Right ventricle myocardium inferior (tissue), 1 donor: ENCODE measurements around the gene ANKRD6. TPM values are rescaled to one million over a fixed set of nuclear protein-coding genes. Genes with fewer than 3 reads are reported as not detected.

ENCODE experiments used
- total RNA-seq: library from RNA; stranded (reverse); fragmentation: NEBNext Ultra II Directional; extraction: Animal tissue kit (Norgen Biotek cat#: 25700); gene quantifications from one replicate; pipeline ENCODE4 v1.2.1, GENCODE V29; 2021
- donor health status: DM: no; HTN: yes; CAD: no; lungs with severe emphysema.

Gene ANKRD6
- total RNA-seq, 1 donor from 2014 or later = 17.0 TPM

Other genes starting within 250 kb of the ANKRD6 start
- not detected for gene GABRR1, start 215.8 kb upstream of the ANKRD6 start, total RNA-seq
- gene GABRR2, start 117.9 kb upstream of the ANKRD6 start, total RNA-seq = 0.35 TPM
- gene UBE2J1, start 80.4 kb upstream of the ANKRD6 start, total RNA-seq = 15.0 TPM
- gene RRAGD, start 20.9 kb upstream of the ANKRD6 start, total RNA-seq = 126 TPM
- gene LYRM2, start 205.6 kb downstream of the ANKRD6 start, total RNA-seq = 33.2 TPM